ENCODE results near the gene DCANP1.

The DCANP1 gene

GRCh38 chr5:135440916-135441315 lies 6.2 kb downstream of the DCANP1 start:
- no peak for DNase-seq

GRCh38 chr5:135439231-135440205 lies 7.6 kb downstream of the DCANP1 start:
- DNase-seq: no peak

- DNase-seq: no peak
These were observed 8.4 kb downstream of the DCANP1 start for GRCh38 chr5:135438636-135439221.

GRCh38 chr5:135437796-135438560 lies 9.2 kb downstream of the DCANP1 start:
- DNase-seq: peak; percentile 61

- no peak for DNase-seq
These were observed 9.7 kb downstream of the DCANP1 start for GRCh38 chr5:135437422-135437795.

- no peak for DNase-seq
These were observed 10.2 kb downstream of the DCANP1 start for GRCh38 chr5:135436951-135437418.

- no peak for DNase-seq
These were observed 11.4 kb downstream of the DCANP1 start for GRCh38 chr5:135435467-135436330.

GRCh38 chr5:135434591-135435466 lies 12.3 kb downstream of the DCANP1 start:
- no peak for DNase-seq

- no peak for DNase-seq
These were observed 13.3 kb downstream of the DCANP1 start for GRCh38 chr5:135433681-135434426.

GRCh38 chr5:135432113-135432512 lies 15.0 kb downstream of the DCANP1 start:
- no peak for DNase-seq

GRCh38 chr5:135430135-135430437 lies 17.1 kb downstream of the DCANP1 start:
- no peak for DNase-seq

GRCh38 chr5:135429301-135430134 lies 17.6 kb downstream of the DCANP1 start:
- no peak for DNase-seq

- DNase-seq: no peak
These were observed 18.6 kb downstream of the DCANP1 start for GRCh38 chr5:135428586-135428985.

- no peak for DNase-seq
These were observed 20.8 kb downstream of the DCANP1 start for GRCh38 chr5:135426102-135427082.

- no peak for DNase-seq
These were observed 21.5 kb downstream of the DCANP1 start for GRCh38 chr5:135425641-135426040.

- DNase-seq: no peak
These were observed 23.3 kb downstream of the DCANP1 start for GRCh38 chr5:135423846-135424168.

- no peak for DNase-seq
These were observed 23.9 kb downstream of the DCANP1 start for GRCh38 chr5:135423146-135423845.

GRCh38 chr5:135422419-135422818 lies 24.7 kb downstream of the DCANP1 start:
- no peak for DNase-seq

Measured in GOT3 (cell line).